Mesenchymal stem cell (in vitro differentiated cells and primary cell): Measurements from ENCODE around the gene AMZ1.

Experiments used
- DNase-seq: peaks from one replicate; pipeline ENCODE4 v3.0.0-alpha.2; 2013
- H2AFZ ChIP-seq: one replicate; pipeline ENCODE4 v1.6.1; 2013; ENCODE audit warnings: low read depth, mild to moderate bottlenecking, control low read depth, inconsistent platforms, low read length, moderate library complexity
- H2AK5ac ChIP-seq: 2 replicates; pipeline ENCODE4 v1.6.1; 2013; ENCODE audit warnings: low read length, moderate library complexity, mild to moderate bottlenecking, inconsistent platforms; ENCODE audit not compliant: severe bottlenecking
- H2BK120ac ChIP-seq: one replicate; pipeline ENCODE4 v1.6.1; 2013; ENCODE audit warnings: low read depth, mild to moderate bottlenecking, inconsistent platforms, low read length, moderate library complexity
- H2BK12ac ChIP-seq, 2 experiments: one replicate each; pipeline ENCODE4 v1.6.1; 2013; ENCODE audit warnings: inconsistent platforms in 2 of 2, low read length in 2 of 2, mild to moderate bottlenecking in 2 of 2, moderate library complexity in 2 of 2, control low read depth in 1 of 2
- H2BK15ac ChIP-seq: one replicate; pipeline ENCODE4 v1.6.1; 2013; ENCODE audit warnings: mild to moderate bottlenecking, low read depth, inconsistent platforms; ENCODE audit not compliant: poor library complexity, severe bottlenecking
- H2BK5ac ChIP-seq: 2 replicates; pipeline ENCODE4 v1.6.1; 2013; ENCODE audit warnings: low read depth, mild to moderate bottlenecking, low read length, control low read depth, inconsistent platforms; ENCODE audit not compliant: poor library complexity, severe bottlenecking
- H3K14ac ChIP-seq, 2 experiments: one replicate each; pipeline ENCODE4 v1.6.1; 2013; ENCODE audit warnings: inconsistent platforms in 2 of 2, low read length in 2 of 2, control low read depth in 1 of 2, mild to moderate bottlenecking in 1 of 2, moderate library complexity in 1 of 2
- H3K18ac ChIP-seq, 2 experiments: one replicate each; pipeline ENCODE4 v1.6.1; 2013; ENCODE audit warnings: inconsistent platforms in 2 of 2, low read length in 2 of 2, control low read depth in 1 of 2, low read depth in 1 of 2, mild to moderate bottlenecking in 1 of 2
- H3K23ac ChIP-seq, 2 experiments: one replicate each; pipeline ENCODE4 v1.6.1; 2013; ENCODE audit warnings: inconsistent platforms in 2 of 2, low read length in 2 of 2, mild to moderate bottlenecking in 2 of 2, moderate library complexity in 2 of 2, control low read depth in 1 of 2
- H3K27ac ChIP-seq: 2 replicates; pipeline ENCODE4 v1.5.1; 2013; ENCODE audit warnings: mild to moderate bottlenecking, moderate library complexity, low read length, control low read depth, inconsistent platforms; ENCODE audit not compliant: poor library complexity, severe bottlenecking
- H3K27me3 ChIP-seq, 2 experiments: 2 replicates each; pipeline versions ENCODE4 v1.6.1 to v1.7.0; 2013; ENCODE audit warnings: low read length in 2 of 2, mild to moderate bottlenecking in 2 of 2, moderate library complexity in 2 of 2, control low read depth in 1 of 2, inconsistent platforms in 1 of 2; ENCODE audit not compliant: control insufficient read depth in 1 of 2, insufficient read depth in 1 of 2
- H3K36me3 ChIP-seq, 2 experiments: 2 replicates each; pipeline versions ENCODE4 v1.6.1 to v1.7.0; 2013; ENCODE audit warnings: low read length in 2 of 2, control low read depth in 1 of 2, inconsistent platforms in 1 of 2, low read depth in 1 of 2, mild to moderate bottlenecking in 1 of 2; ENCODE audit not compliant: insufficient read depth in 2 of 2, control insufficient read depth in 1 of 2
- H3K4ac ChIP-seq, 2 experiments: one replicate each; pipeline ENCODE4 v1.6.1; 2013; ENCODE audit warnings: inconsistent platforms in 2 of 2, low read length in 2 of 2, mild to moderate bottlenecking in 2 of 2, moderate library complexity in 2 of 2, control low read depth in 1 of 2, low read depth in 1 of 2
- H3K4me1 ChIP-seq: 2 replicates; pipeline ENCODE4 v1.6.1; 2013; ENCODE audit warnings: low read depth, low read length, control low read depth; ENCODE audit not compliant: control insufficient read depth, insufficient read depth
- H3K4me2 ChIP-seq: 2 replicates; pipeline ENCODE4 v1.6.1; 2013; ENCODE audit warnings: low read length, mild to moderate bottlenecking, inconsistent platforms; ENCODE audit not compliant: poor library complexity, severe bottlenecking
- H3K4me3 ChIP-seq, 2 experiments: 2 replicates each; pipeline versions ENCODE4 v1.5.1 to v1.7.0; 2013; ENCODE audit warnings: low read length in 2 of 2, mild to moderate bottlenecking in 2 of 2, control low read depth in 1 of 2, low read depth in 1 of 2; ENCODE audit not compliant: insufficient read depth in 1 of 2
- H3K79me1 ChIP-seq: replicated peaks from 2 replicates; pipeline ENCODE4 v1.6.1; 2013; ENCODE audit warnings: mild to moderate bottlenecking, control low read depth, low read length, inconsistent platforms; ENCODE audit not compliant: poor library complexity, severe bottlenecking
- H3K9ac ChIP-seq: 2 replicates; pipeline ENCODE4 v1.7.0; 2013; ENCODE audit warnings: mild to moderate bottlenecking, low read length, moderate library complexity
- H3K9me3 ChIP-seq: 2 replicates; pipeline ENCODE4 v1.7.0; 2013; ENCODE audit warnings: mild to moderate bottlenecking, low read length; ENCODE audit not compliant: control insufficient read depth
- H4K8ac ChIP-seq: one replicate; pipeline ENCODE4 v1.6.1; 2013; ENCODE audit warnings: inconsistent platforms, mild to moderate bottlenecking, low read length, moderate library complexity
- H4K91ac ChIP-seq: one replicate; pipeline ENCODE4 v1.6.1; 2013; ENCODE audit warnings: mild to moderate bottlenecking, low read length, inconsistent platforms
- WGBS: methylation state at CpG from one replicate; pipeline ENCODE4 v1.1.7; 2013; ENCODE audit warnings: mixed read lengths; 5-methylcytosine and 5-hydroxymethylcytosine counted together

The AMZ1 gene

GRCh38 chr7:2706685-2707126 lies 18.7 kb downstream of the AMZ1 start:
- no peak overlapping the region for H3K4me3 ChIP-seq
- H2BK12ac ChIP-seq, result no peak overlapping the region
- H4K8ac ChIP-seq, result no peak overlapping the region
- no peak overlapping the region for H3K27ac ChIP-seq
- no peak overlapping the region for H2AK5ac ChIP-seq
- peaks cover 0 to 3% of the 10 kb centered on the region in 2 experiments for H3K27me3 ChIP-seq
- peaks cover 0 to 19% of the 10 kb centered on the region in 2 experiments for H3K36me3 ChIP-seq
- H2AFZ ChIP-seq, result no peak overlapping the region
- H3K23ac ChIP-seq, result no peak overlapping the region
- no peak overlapping the region for H4K91ac ChIP-seq
- DNase-seq, result no peak
- H3K14ac ChIP-seq, result no peak overlapping the region
- H3K4ac ChIP-seq, result no peak overlapping the region
- no peak overlapping the region for H2BK15ac ChIP-seq
- H2BK5ac ChIP-seq, result no peak overlapping the region
- H3K4me1 ChIP-seq, result peaks cover 7% of the 10 kb centered on the region
- H3K9ac ChIP-seq, result no peak overlapping the region
- no peak overlapping the region for H3K18ac ChIP-seq
- no peak overlapping the region for H3K4me2 ChIP-seq
- WGBS, result 57% methylated on average over 6 of the region's 6 CpGs
- no peak overlapping the region for H2BK120ac ChIP-seq
- H3K9me3 ChIP-seq, result no peaks in the 10 kb centered on the region
- peaks cover 3% of the 10 kb centered on the region for H3K79me1 ChIP-seq

- no peak overlapping the region for H2BK120ac ChIP-seq
- H2AK5ac ChIP-seq, result no peak overlapping the region
- no peak overlapping the region for H2BK15ac ChIP-seq
- peaks cover 8% of the 10 kb centered on the region for H3K4me1 ChIP-seq
- no peak overlapping the region for H3K27ac ChIP-seq
- peaks cover 0 to 23% of the 10 kb centered on the region in 2 experiments for H3K36me3 ChIP-seq
- no peak overlapping the region for H3K4ac ChIP-seq
- no peak overlapping the region for H2BK5ac ChIP-seq
- H4K91ac ChIP-seq, result no peak overlapping the region
- no peak overlapping the region for H3K18ac ChIP-seq
- H4K8ac ChIP-seq, result no peak overlapping the region
- peaks cover 4% of the 10 kb centered on the region for H3K79me1 ChIP-seq
- H2BK12ac ChIP-seq, result no peak overlapping the region
- no peaks in the 10 kb centered on the region for H3K27me3 ChIP-seq
- WGBS, result 89% methylated on average over 7 of the region's 8 CpGs
- H3K4me2 ChIP-seq, result no peak overlapping the region
- DNase-seq, result no peak
- H3K14ac ChIP-seq, result no peak overlapping the region
- no peaks in the 10 kb centered on the region for H3K9me3 ChIP-seq
- no peak overlapping the region for H3K4me3 ChIP-seq
- H3K9ac ChIP-seq, result no peak overlapping the region
- no peak overlapping the region for H3K23ac ChIP-seq
- no peak overlapping the region for H2AFZ ChIP-seq
Measured at GRCh38 chr7:2707481-2707880, 19.5 kb downstream of the AMZ1 start.

GRCh38 chr7:2708041-2708440 lies 20.0 kb downstream of the AMZ1 start:
- Histone ChIP-seq H2BK120ac (no peak overlapping the region), H4K8ac (no peak overlapping the region), H2BK15ac (no peak overlapping the region), H3K18ac (no peak overlapping the region), H3K4ac (no peak overlapping the region), H3K36me3 (peaks cover 0 to 28% of the 10 kb centered on the region in 2 experiments), H2BK12ac (no peak overlapping the region), H2BK5ac (no peak overlapping the region), H3K4me2 (no peak overlapping the region), H3K27me3 (no peaks in the 10 kb centered on the region), H3K4me3 (no peak overlapping the region), H3K4me1 (peaks cover 9% of the 10 kb centered on the region), H3K14ac (no peak overlapping the region), H2AK5ac (no peak overlapping the region), H2AFZ (no peak overlapping the region), H3K9ac (no peak overlapping the region), H4K91ac (no peak overlapping the region), H3K23ac (no peak overlapping the region), H3K79me1 (peaks cover 5% of the 10 kb centered on the region), H3K27ac (no peak overlapping the region), H3K9me3 (no peaks in the 10 kb centered on the region)
- DNase-seq, result no peak
- WGBS, result 97% methylated on average over 10 of the region's 10 CpGs

- no peak overlapping the region for H3K9ac ChIP-seq
- no peaks in the 10 kb centered on the region for H3K27me3 ChIP-seq
- H3K9me3 ChIP-seq, result no peaks in the 10 kb centered on the region
- H3K79me1 ChIP-seq, result peaks cover 5% of the 10 kb centered on the region
- no peak overlapping the region for H2AFZ ChIP-seq
- no peak overlapping the region for H3K4ac ChIP-seq
- H3K4me3 ChIP-seq, result no peak overlapping the region
- H3K14ac ChIP-seq, result no peak overlapping the region
- H2AK5ac ChIP-seq, result no peak overlapping the region
- peak overlapping the region in 1 of 2 experiments; percentile 22 for H3K18ac ChIP-seq
- no peak overlapping the region for H2BK12ac ChIP-seq
- peaks cover 7 to 34% of the 10 kb centered on the region in 2 experiments for H3K36me3 ChIP-seq
- WGBS, result 88% methylated on average over 19 of the region's 20 CpGs
- no peak for DNase-seq
- H2BK120ac ChIP-seq, result no peak overlapping the region
- H3K4me2 ChIP-seq, result no peak overlapping the region
- H3K23ac ChIP-seq, result no peak overlapping the region
- peaks cover 14% of the 10 kb centered on the region for H3K4me1 ChIP-seq
- H2BK5ac ChIP-seq, result no peak overlapping the region
- H4K91ac ChIP-seq, result no peak overlapping the region
- no peak overlapping the region for H4K8ac ChIP-seq
- H2BK15ac ChIP-seq, result peak overlapping the region; percentile 73
- no peak overlapping the region for H3K27ac ChIP-seq
Measured at GRCh38 chr7:2708547-2709310, 20.7 kb downstream of the AMZ1 start.
